GM12865 (cell line): Measurements from ENCODE around the gene GNB1L.

Experiments used
- DNase-seq: peaks from one replicate; pipeline ENCODE4 v3.0.0; 2010; ENCODE audit warnings: low read depth
- H3K4me3 ChIP-seq: 2 replicates; pipeline ENCODE4 v1.5.1; 2011; ENCODE audit warnings: mild to moderate bottlenecking, low read depth, low read length, control low read depth
- CTCF ChIP-seq: IDR thresholded peaks from 2 replicates; pipeline ENCODE4 v1.5.1; 2011; ENCODE audit warnings: low read length, control low read depth, low read depth, inconsistent platforms; ENCODE audit not compliant: insufficient read depth; ENCODE audit errors: missing control alignments

GNB1L gene

GRCh38 chr22:19854778-19855503 lies at the start of gene GNB1L, which contains the start of gene RTL10:
GNB1L (minus strand) TSS chr22:19854874; CDS start chr22:19821355, 33,519 bp downstream.
RTL10 (minus strand) TSS chr22:19854874; CDS start chr22:19852261, 2,613 bp downstream.
- peak; percentile 98 for DNase-seq
- TF ChIP-seq CTCF, result peak; percentile 6
- H3K4me3 ChIP-seq, result peak within 1 kb of the TSS; percentile 77

GRCh38 chr22:19904174-19904856 lies 49.6 kb upstream of the GNB1L start:
- H3K4me3 ChIP-seq, result no peak overlapping the region
- no peak for DNase-seq
- no peak for TF ChIP-seq CTCF

GRCh38 chr22:19903513-19903912 lies 48.8 kb upstream of the GNB1L start:
- no peak overlapping the region for H3K4me3 ChIP-seq
- TF ChIP-seq CTCF, result no peak

GRCh38 chr22:19903031-19903430 lies 48.4 kb upstream of the GNB1L start:
- no peak overlapping the region for H3K4me3 ChIP-seq
- TF ChIP-seq CTCF, result no peak
- DNase-seq, result no peak

More at GRCh38 chr22:19903513-19903912, 48.8 kb upstream of the GNB1L start:
- DNase-seq, result no peak

- no peak for DNase-seq
- no peak overlapping the region for H3K4me3 ChIP-seq
- no peak for TF ChIP-seq CTCF
These were observed 47.6 kb upstream of the GNB1L start for GRCh38 chr22:19902245-19902715.

GRCh38 chr22:19901577-19902244 lies 47.0 kb upstream of the GNB1L start:
- H3K4me3 ChIP-seq, result no peak overlapping the region
- TF ChIP-seq CTCF, result no peak
- DNase-seq, result no peak
